IMR-90 (cell line): ENCODE measurements around the gene KIF21A. TPM values are rescaled to one million over a fixed set of nuclear protein-coding genes. Genes with fewer than 3 reads are reported as not detected.

Source experiments
- ATAC-seq: fragments of 200-7000 bp; cut with Tn5 transposase; 2 replicates; pipeline ENCODE4 v1.9.1; 2020; ENCODE audit warnings: low read depth, mild to moderate bottlenecking, moderate library complexity
- BruUV-seq: library from RNA; stranded (reverse); fragments of 400-500 nt; replicated peaks from 2 replicates; lab custom pipeline; 2021; lab: Mats Ljungman, UMichigan
- CTCF ChIA-PET: fragments of 300-600 bp; formaldehyde crosslinking; extraction: SDS; loops from one replicate; lab custom pipeline; 2021; ENCODE audit warnings: antibody characterized with exemption; lab: Yijun Ruan, JAX
- POLR2A ChIA-PET: fragments of 300-600 bp; sonication (Branson Sonifier 250); formaldehyde crosslinking; loops from one replicate; lab custom pipeline; 2022; ENCODE audit warnings: antibody characterized with exemption; ENCODE audit not compliant: unreplicated experiment; lab: Charles Lee
- DNase-seq: peaks from one replicate; pipeline ENCODE4 v3.0.0; 2013
- H2AFZ ChIP-seq: replicated peaks from 2 replicates; pipeline ENCODE3; 2013; ENCODE audit warnings: low read length, mild to moderate bottlenecking; ENCODE audit not compliant: poor library complexity
- H2AK5ac ChIP-seq: 2 replicates; pipeline ENCODE4 v1.6.1; 2013; ENCODE audit warnings: low read depth, low read length, inconsistent platforms
- H2AK9ac ChIP-seq: replicated peaks from 2 replicates; pipeline ENCODE3; 2013; ENCODE audit warnings: mild to moderate bottlenecking, low read depth, low read length, moderate library complexity; ENCODE audit not compliant: poor library complexity
- H2BK120ac ChIP-seq: 2 replicates; pipeline ENCODE4 v1.6.1; 2013; ENCODE audit warnings: low read depth, low read length, inconsistent platforms
- H2BK15ac ChIP-seq: 3 replicates; pipeline ENCODE4 v1.6.1; 2013; ENCODE audit warnings: low read depth, low read length, inconsistent platforms
- H2BK20ac ChIP-seq: 2 replicates; pipeline ENCODE4 v1.6.1; 2013; ENCODE audit warnings: low read depth, mild to moderate bottlenecking, inconsistent platforms, low read length, moderate library complexity
- H2BK5ac ChIP-seq: 2 replicates; pipeline ENCODE4 v1.6.1; 2013; ENCODE audit warnings: mild to moderate bottlenecking, low read depth, low read length, inconsistent platforms; ENCODE audit not compliant: poor library complexity, severe bottlenecking
- H3K14ac ChIP-seq: replicated peaks from 2 replicates; pipeline ENCODE4 v1.6.1; 2013; ENCODE audit warnings: low read depth, low read length, inconsistent platforms
- H3K18ac ChIP-seq: 2 replicates; pipeline ENCODE4 v1.6.1; 2013; ENCODE audit warnings: low read depth, low read length, control low read depth
- H3K23ac ChIP-seq: 2 replicates; pipeline ENCODE4 v1.6.1; 2013; ENCODE audit warnings: low read depth, low read length, inconsistent platforms
- H3K27ac ChIP-seq: 2 replicates; pipeline ENCODE4 v1.5.1; 2013; ENCODE audit warnings: mild to moderate bottlenecking, control low read depth, low read length; ENCODE audit not compliant: insufficient read depth
- H3K27me3 ChIP-seq: 2 replicates; pipeline ENCODE4 v1.6.1; 2013; ENCODE audit warnings: low read length; ENCODE audit not compliant: control insufficient read depth, insufficient read depth
- H3K36me3 ChIP-seq: 2 replicates; pipeline ENCODE4 v1.6.1; 2013; ENCODE audit warnings: low read length, mixed read lengths; ENCODE audit not compliant: control insufficient read depth, insufficient read depth
- H3K4ac ChIP-seq: 2 replicates; pipeline ENCODE4 v1.6.1; 2013; ENCODE audit warnings: low read depth, low read length, inconsistent platforms
- H3K4me1 ChIP-seq: 2 replicates; pipeline ENCODE4 v1.6.1; 2013; ENCODE audit warnings: low read length, mixed read lengths; ENCODE audit not compliant: control insufficient read depth, insufficient read depth
- H3K4me2 ChIP-seq: 2 replicates; pipeline ENCODE4 v1.6.1; 2013; ENCODE audit warnings: low read depth, mild to moderate bottlenecking, control low read depth, low read length, moderate library complexity
- H3K4me3 ChIP-seq: 2 replicates; pipeline ENCODE4 v1.5.1; 2013; ENCODE audit warnings: low read depth, mild to moderate bottlenecking, control low read depth, low read length, moderate library complexity; ENCODE audit not compliant: insufficient read depth
- H3K56ac ChIP-seq: 2 replicates; pipeline ENCODE4 v1.6.1; 2013; ENCODE audit warnings: low read length, inconsistent platforms; ENCODE audit not compliant: insufficient read depth; ENCODE audit errors: extremely low read depth
- H3K79me1 ChIP-seq, 2 experiments: 2 replicates each; pipeline ENCODE4 v1.6.1; 2013; ENCODE audit warnings: low read length in 2 of 2, inconsistent platforms in 1 of 2, low read depth in 1 of 2
- H3K9ac ChIP-seq: 2 replicates; pipeline ENCODE4 v1.6.1; 2013; ENCODE audit warnings: low read depth, low read length, control low read depth
- H3K9me1 ChIP-seq: 2 replicates; pipeline ENCODE4 v1.6.1; 2013; ENCODE audit warnings: low read length, inconsistent platforms; ENCODE audit not compliant: insufficient read depth
- H3K9me3 ChIP-seq: 2 replicates; pipeline ENCODE4 v1.6.1; 2013; ENCODE audit warnings: low read length; ENCODE audit not compliant: control insufficient read depth, insufficient read depth
- H4K20me1 ChIP-seq: 2 replicates; pipeline ENCODE4 v1.6.1; 2013; ENCODE audit warnings: low read length, inconsistent platforms; ENCODE audit not compliant: insufficient read depth
- H4K5ac ChIP-seq: 2 replicates; pipeline ENCODE4 v1.6.1; 2013; ENCODE audit warnings: mild to moderate bottlenecking, low read depth, low read length, control low read depth
- H4K8ac ChIP-seq, 2 experiments: 2 replicates each; pipeline ENCODE4 v1.6.1; 2013; ENCODE audit warnings: low read depth in 2 of 2, low read length in 2 of 2, control low read depth in 1 of 2, inconsistent platforms in 1 of 2
- H4K91ac ChIP-seq: 2 replicates; pipeline ENCODE4 v1.6.1; 2013; ENCODE audit warnings: low read depth, low read length, inconsistent platforms; ENCODE audit not compliant: insufficient read depth
- MAFK ChIP-seq: IDR thresholded peaks from 2 replicates; pipeline ENCODE4 v1.6.1; 2012; ENCODE audit warnings: low read depth, low read length, improper control_type of control experiment
- MXI1 ChIP-seq: IDR thresholded peaks from 2 replicates; pipeline ENCODE4 v1.6.1; 2012; ENCODE audit warnings: low read depth, mild to moderate bottlenecking, low read length, moderate library complexity, borderline replicate concordance
- WGBS, 2 experiments: methylation state at CpG; one replicate each; pipeline versions ENCODE4 v1.1.5 to v1.1.7; 2013; ENCODE audit warnings: missing lambda C conversion rate in 2 of 2; ENCODE audit not compliant: insufficient read length in 1 of 2; ENCODE audit errors: extremely low coverage in 2 of 2; 5-methylcytosine and 5-hydroxymethylcytosine counted together
- dilution Hi-C: fragments of 300-500 bp; cut with HindIII; formaldehyde crosslinking; loops from one replicate; pipeline ENCODE4 v1.14.3; 2018; ENCODE audit warnings: low sequenced_read_pairs; ENCODE audit not compliant: unreplicated experiment
- in situ Hi-C: fragments of 300-500 bp; cut with MboI; formaldehyde crosslinking; loops from 3 replicates; pipeline ENCODE4 v1.14.3; 2019; ENCODE audit warnings: low sequenced_read_pairs, inconsistent platforms, mixed read lengths
- intact Hi-C: fragments of 100-400 bp; cut with micrococcal nuclease; formaldehyde crosslinking; loops from 2 replicates; pipeline ENCODE4 v1.10.0; 2022
- polyA plus RNA-seq, 3 experiments: library from polyadenylated mRNA; depleted of rRNA; stranded (reverse); fragments of >200 nt; gene quantifications; 2 replicates each; pipeline ENCODE4 v1.2.3, GENCODE V29; 2012; ENCODE audit warnings: low replicate concordance in 1 of 3
- total RNA-seq: library from RNA; depleted of rRNA; stranded (reverse); fragments of >200 nt; gene quantifications from 2 replicates; pipeline ENCODE4 v1.2.3, GENCODE V29; 2012
- TF ChIP-seq, protein P1 (sequence below): fragments of 150-350 bp; IDR thresholded peaks from 2 replicates; pipeline ENCODE4 v1.6.1; 2016; ENCODE audit warnings: low read depth, mild to moderate bottlenecking, low read length, moderate library complexity, borderline replicate concordance

KIF21A gene
- total and polyA plus RNA-seq, 2 of the 4 experiments (the other 2 are of a cell fraction) = 0.38 to 1.1 TPM

DNA sequence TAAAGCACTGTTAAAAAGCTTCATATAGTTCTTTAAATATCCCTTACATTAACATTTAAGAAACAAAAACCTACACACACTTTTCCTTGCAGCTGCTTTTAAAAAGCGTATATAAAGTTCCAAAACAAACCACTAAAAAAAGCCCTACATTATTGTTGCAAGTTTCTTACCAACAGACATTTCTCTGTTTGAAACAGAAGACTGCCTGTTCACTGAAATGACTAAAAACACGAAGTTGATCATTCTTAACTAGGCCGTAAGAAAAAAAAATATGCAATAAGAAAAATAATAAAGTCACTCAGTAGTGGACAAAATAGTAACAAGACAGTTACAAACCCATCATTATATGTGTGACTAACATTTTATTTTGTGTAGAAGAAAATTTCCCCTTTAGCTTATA lies 37.3 kb downstream of the KIF21A start:
- dilution Hi-C loops = no loop called here
- Histone ChIP-seq H2BK20ac (no peak overlapping the region), H4K8ac (no peak overlapping the region), H2BK120ac (no peak overlapping the region), H4K20me1 (no peaks in the 10 kb centered on the region), H3K27me3 (no peaks in the 10 kb centered on the region), H2AFZ (no peak overlapping the region), H3K4me1 (no peaks in the 10 kb centered on the region), H3K4ac (no peak overlapping the region), H2AK9ac (no peak overlapping the region), H3K9me1 (no peaks in the 10 kb centered on the region), H2BK5ac (no peak overlapping the region), H3K14ac (no peak overlapping the region), H4K5ac (no peak overlapping the region), H3K23ac (no peak overlapping the region), H3K4me3 (no peak overlapping the region), H3K36me3 (no peaks in the 10 kb centered on the region), H3K4me2 (no peak overlapping the region), H3K56ac (no peak overlapping the region), H3K9ac (no peak overlapping the region), H3K18ac (no peak overlapping the region), H3K9me3 (no peaks in the 10 kb centered on the region; the same call in 1 of the 2 replicates), H3K27ac (no peak overlapping the region), H3K79me1 (no peaks in the 10 kb centered on the region), H2AK5ac (no peak overlapping the region), H4K91ac (no peak overlapping the region), H2BK15ac (no peak overlapping the region)
- whole genome bisulfite sequencing, 2 experiments = 60% methylated on average over 1 of the region's 3 CpGs; no CpG with 5 or more reads in 1 of the 2 experiments
- intact Hi-C loops = no loop called here
- ATAC-seq (no peak), DNase-seq (no peak)
- BruUV-seq = no TSS peak
- CTCF ChIA-PET = no interaction called here
- POLR2A ChIA-PET = no interaction called here
- in situ Hi-C loops = no loop called here
- TF ChIP-seq MXI1 (no peak), MAFK (no peak)
- TF ChIP-seq, protein P1, sequence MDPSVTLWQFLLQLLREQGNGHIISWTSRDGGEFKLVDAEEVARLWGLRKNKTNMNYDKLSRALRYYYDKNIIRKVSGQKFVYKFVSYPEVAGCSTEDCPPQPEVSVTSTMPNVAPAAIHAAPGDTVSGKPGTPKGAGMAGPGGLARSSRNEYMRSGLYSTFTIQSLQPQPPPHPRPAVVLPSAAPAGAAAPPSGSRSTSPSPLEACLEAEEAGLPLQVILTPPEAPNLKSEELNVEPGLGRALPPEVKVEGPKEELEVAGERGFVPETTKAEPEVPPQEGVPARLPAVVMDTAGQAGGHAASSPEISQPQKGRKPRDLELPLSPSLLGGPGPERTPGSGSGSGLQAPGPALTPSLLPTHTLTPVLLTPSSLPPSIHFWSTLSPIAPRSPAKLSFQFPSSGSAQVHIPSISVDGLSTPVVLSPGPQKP = no peak
